Gastrocnemius medialis (tissue), 4 donors: ENCODE data around the gene CEND1. TPM values are rescaled to one million over a fixed set of nuclear protein-coding genes. Genes with fewer than 3 reads are reported as not detected.
A peak's percentile ranks its signal among the peaks of the same experiment; 100 is the strongest.

Experiments
- ATAC-seq, 2 donors: fragments of 150-250 bp; one replicate each; pipeline ENCODE4 v1.9.1; 2016
- DNase-seq, 2 donors: peaks; one replicate each; pipeline ENCODE4 v3.0.0-alpha.2; 2019
- H3K27ac ChIP-seq, 4 donors: fragments of 200-600 bp; sonication (generic); 1 replicate in 1 of 4; 2 replicates in 3 of 4; pipeline ENCODE4 v1.5.1; 2016 to 2018; ENCODE audit warnings: mild to moderate bottlenecking in 2 of 4, moderate library complexity in 1 of 4
- H3K27me3 ChIP-seq, 3 donors: fragments of 200-600 bp; sonication (generic) in 2 of 3; 1 replicate in 1 of 3; 2 replicates in 2 of 3; pipeline versions ENCODE4 v1.5.1 to v1.6.0; 2016 to 2019; ENCODE audit warnings: mild to moderate bottlenecking in 1 of 3, moderate library complexity in 1 of 3
- H3K36me3 ChIP-seq, 2 donors: fragments of 200-600 bp; sonication (generic) in 1 of 2; one replicate each; pipeline ENCODE4 v1.5.1; 2017 to 2018
- H3K4me1 ChIP-seq, 2 donors: fragments of 200-600 bp; sonication (generic) in 1 of 2; one replicate each; pipeline ENCODE4 v1.5.1; 2016 to 2017; ENCODE audit warnings: mild to moderate bottlenecking in 2 of 2
- H3K4me3 ChIP-seq, 4 donors: fragments of 200-600 bp; sonication (generic) in 3 of 4; 1 replicate in 1 of 4; 2 replicates in 3 of 4; pipeline ENCODE4 v1.5.1; 2016 to 2019; ENCODE audit warnings: mild to moderate bottlenecking in 2 of 4
- H3K9me3 ChIP-seq, 3 donors: fragments of 200-600 bp; sonication (generic) in 2 of 3; 1 replicate in 1 of 3; 2 replicates in 2 of 3; pipeline ENCODE4 v1.5.1; 2016 to 2019
- POLR2A ChIP-seq, 2 donors: fragments of 450-650 bp; IDR thresholded peaks; one replicate each; pipeline ENCODE4 v1.6.1; 2017; ENCODE audit warnings: antibody characterized with exemption in 2 of 2, mild to moderate bottlenecking in 2 of 2, moderate library complexity in 2 of 2
- in situ Hi-C, 4 donors: fragments of 200-750 bp; cut with MboI; loops; one replicate each; pipeline versions ENCODE4 v1.15.0 to v1.8.0; 2017; ENCODE audit warnings: low sequenced_read_pairs in 4 of 4
- intact Hi-C: fragments of 100-400 bp; cut with DNase I; formaldehyde crosslinking; loops from one replicate; pipeline ENCODE4 v1.15.1; 2023; ENCODE audit warnings: low total_unique reads
- total RNA-seq, 4 donors: library from RNA; depleted of rRNA; stranded (reverse); fragments of >200 nt; gene quantifications; one replicate each; pipeline versions ENCODE4 v1.1.0 to v1.2.3, GENCODE V29; 2016
- TF ChIP-seq, protein P1 (sequence below), 5 experiments: fragments of 450-650 bp in 3 of 5; fragments of 200-600 bp in 2 of 5; sonication (generic) in 2 of 5; IDR thresholded peaks in 4 of 5; conservative IDR thresholded peaks in 1 of 5; 1 replicate in 4 of 5; 2 replicates in 1 of 5; pipeline ENCODE4 v1.5.1; 2016 to 2019; ENCODE audit warnings: antibody characterized with exemption in 5 of 5, mild to moderate bottlenecking in 3 of 5, moderate library complexity in 3 of 5

Gene CEND1
- total RNA-seq, 4 donors from 2014 or later = 0.20 TPM; not detected in 3

DNA sequence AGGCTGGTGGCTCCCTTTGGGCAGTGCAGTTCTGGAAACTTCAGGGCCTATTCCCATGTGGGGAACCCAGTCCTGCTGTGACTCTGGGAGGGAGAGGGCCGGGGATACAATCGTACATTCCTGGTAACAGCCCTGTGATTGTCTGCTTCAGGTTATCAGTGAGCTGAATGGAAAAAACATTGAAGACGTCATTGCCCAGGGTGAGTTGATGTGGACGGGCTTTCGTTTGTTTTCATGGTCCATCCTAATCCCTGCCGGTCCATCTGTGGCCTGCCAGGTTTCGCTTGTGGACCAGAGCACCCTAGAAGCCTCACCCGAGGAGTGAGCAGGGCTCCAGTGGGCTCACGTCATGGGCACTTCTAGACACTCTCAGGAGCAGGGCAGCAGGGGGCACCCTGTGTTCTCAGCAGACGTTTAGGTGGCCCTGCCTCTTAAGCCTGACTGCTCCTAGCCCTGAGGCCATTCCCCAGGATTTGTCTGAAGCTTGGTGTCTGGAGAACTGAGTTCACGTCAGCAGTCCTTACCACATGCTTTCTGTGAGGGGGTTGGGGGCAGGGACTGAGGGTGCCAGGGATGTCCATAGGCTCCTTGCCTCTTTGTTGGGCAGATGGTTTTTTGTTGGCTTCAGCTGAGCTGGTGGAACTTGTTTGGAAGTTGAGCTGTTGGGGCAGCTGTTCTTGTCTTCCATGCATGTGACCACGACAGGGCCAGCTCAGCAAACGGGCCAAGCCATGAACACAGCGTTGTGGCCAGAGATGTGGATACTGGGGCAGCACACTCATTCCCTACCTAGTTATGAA lies 21.8 kb upstream of the CEND1 start:
- ATAC-seq (peak; percentile 13 to 24), DNase-seq (peak; percentile 66 to 82)
- no peaks in the 10 kb centered on the region for H3K9me3 ChIP-seq
- peak in 1 of 2 donors; percentile 25 for TF ChIP-seq POLR2A (IDR thresholded peaks at IDR 0.05)
- TF ChIP-seq, protein P1, sequence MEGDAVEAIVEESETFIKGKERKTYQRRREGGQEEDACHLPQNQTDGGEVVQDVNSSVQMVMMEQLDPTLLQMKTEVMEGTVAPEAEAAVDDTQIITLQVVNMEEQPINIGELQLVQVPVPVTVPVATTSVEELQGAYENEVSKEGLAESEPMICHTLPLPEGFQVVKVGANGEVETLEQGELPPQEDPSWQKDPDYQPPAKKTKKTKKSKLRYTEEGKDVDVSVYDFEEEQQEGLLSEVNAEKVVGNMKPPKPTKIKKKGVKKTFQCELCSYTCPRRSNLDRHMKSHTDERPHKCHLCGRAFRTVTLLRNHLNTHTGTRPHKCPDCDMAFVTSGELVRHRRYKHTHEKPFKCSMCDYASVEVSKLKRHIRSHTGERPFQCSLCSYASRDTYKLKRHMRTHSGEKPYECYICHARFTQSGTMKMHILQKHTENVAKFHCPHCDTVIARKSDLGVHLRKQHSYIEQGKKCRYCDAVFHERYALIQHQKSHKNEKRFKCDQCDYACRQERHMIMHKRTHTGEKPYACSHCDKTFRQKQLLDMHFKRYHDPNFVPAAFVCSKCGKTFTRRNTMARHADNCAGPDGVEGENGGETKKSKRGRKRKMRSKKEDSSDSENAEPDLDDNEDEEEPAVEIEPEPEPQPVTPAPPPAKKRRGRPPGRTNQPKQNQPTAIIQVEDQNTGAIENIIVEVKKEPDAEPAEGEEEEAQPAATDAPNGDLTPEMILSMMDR (IDR thresholded peaks at IDR 0.05 in 4 of 5, conservative IDR thresholded peaks at IDR 0.05 in 1 of 5) = no peak
- H3K4me3 ChIP-seq = peak overlapping the region; percentile 66 to 97 (median 78)
- intact Hi-C loops = no loop called here
- in situ Hi-C loops = no loop called here
- peak overlapping the region; percentile 97 to 100 (median 100) for H3K27ac ChIP-seq
- peaks cover 32 to 33% of the 10 kb centered on the region in 2 donors for H3K4me1 ChIP-seq
- no peaks in the 10 kb centered on the region for H3K27me3 ChIP-seq
- H3K36me3 ChIP-seq = peaks cover 0 to 38% of the 10 kb centered on the region in 2 donors

DNA sequence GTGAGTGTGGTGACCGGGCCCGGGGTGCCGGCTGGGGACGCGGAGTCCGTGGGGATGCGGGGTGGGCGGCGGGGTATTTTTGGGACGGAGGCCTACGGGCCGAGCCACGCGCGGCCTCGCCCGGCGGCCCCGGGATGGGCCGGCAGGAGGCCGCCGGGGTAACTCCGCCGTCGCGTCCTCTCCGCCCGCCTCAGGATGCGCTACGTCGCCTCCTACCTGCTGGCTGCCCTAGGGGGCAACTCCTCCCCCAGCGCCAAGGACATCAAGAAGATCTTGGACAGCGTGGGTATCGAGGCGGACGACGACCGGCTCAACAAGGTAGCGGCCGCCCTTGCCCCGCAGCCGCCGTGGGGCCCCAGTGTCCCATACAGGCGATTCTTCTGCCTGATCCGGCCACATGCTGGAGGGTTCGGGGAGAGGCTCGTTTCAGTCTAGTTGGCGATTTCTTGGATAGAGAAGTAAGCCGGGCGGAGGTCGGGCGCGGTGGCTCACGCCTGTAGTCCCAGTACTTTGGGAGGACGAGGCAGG lies 20.2 kb upstream of the CEND1 start:
- Histone ChIP-seq H3K27ac (peak overlapping the region; percentile 97 to 100 (median 100)), H3K4me1 (peaks cover 35 to 37% of the 10 kb centered on the region in 2 donors), H3K9me3 (no peaks in the 10 kb centered on the region), H3K27me3 (no peaks in the 10 kb centered on the region), H3K4me3 (peak overlapping the region; percentile 66 to 97 (median 78)), H3K36me3 (peaks cover 0 to 34% of the 10 kb centered on the region in 2 donors)
- ATAC-seq (peak; percentile 1), DNase-seq (no peak)
- in situ Hi-C loops (no loop called here), intact Hi-C loops (no loop called here)
- TF ChIP-seq POLR2A (IDR thresholded peaks at IDR 0.05) = peak in 1 of 2 donors; percentile 6
- TF ChIP-seq, protein P1 (IDR thresholded peaks at IDR 0.05 in 4 of 5, conservative IDR thresholded peaks at IDR 0.05 in 1 of 5) = no peak

DNA sequence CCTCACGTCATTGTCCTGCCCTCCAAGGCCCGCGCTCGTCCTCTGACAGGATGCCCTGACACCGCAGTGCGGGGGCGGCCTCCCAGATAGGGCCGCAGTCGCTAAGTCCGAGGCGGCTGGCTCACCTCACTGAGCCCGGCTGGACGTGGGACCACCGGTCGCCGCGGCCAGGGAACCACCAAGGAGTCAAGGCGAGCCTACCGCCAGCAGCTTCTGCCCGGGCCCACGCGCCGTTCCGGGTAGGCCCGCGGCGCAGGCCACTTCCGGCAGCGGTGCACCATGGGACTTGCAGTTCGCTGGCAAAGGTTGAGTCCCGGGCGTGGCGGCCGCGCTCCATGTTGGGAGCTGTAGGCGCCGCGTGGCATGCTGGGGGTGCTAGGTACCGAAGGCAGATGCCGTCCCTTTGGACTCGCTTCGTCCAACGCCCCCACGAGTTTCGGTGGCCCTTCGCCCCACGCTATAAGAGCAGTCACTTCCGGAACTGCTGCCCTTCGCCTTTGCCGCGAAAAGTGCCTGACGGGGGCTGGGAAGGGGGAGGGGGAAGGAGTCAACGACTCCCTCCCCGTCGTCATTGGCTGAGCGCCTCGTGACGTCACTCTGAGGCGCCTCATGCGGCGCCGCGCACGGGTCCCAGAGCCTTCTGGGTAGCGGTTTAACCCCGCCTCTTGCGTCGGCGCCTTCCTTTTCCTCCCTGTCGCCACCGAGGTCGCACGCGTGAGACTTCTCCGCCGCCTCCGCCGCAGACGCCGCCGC lies 19.6 kb upstream of the CEND1 start, which contains the start of gene RPLP2:
Gene RPLP2, plus strand, starts transcription at position 681 of the 753 bp plus-strand sequence. CDS start 268 bp downstream, outside the sequence.
- DNase-seq (peak; percentile 97 to 98), ATAC-seq (peak; percentile 83 to 85)
- TF ChIP-seq, protein P1 (IDR thresholded peaks at IDR 0.05 in 4 of 5, conservative IDR thresholded peaks at IDR 0.05 in 1 of 5) = peak in 1 of 5 experiments; percentile 10
- peak; percentile 90 to 95 for TF ChIP-seq POLR2A (IDR thresholded peaks at IDR 0.05)
- Histone ChIP-seq H3K4me1 (peaks cover 38 to 41% of the 10 kb centered on the region in 2 donors), H3K4me3 (peak within 1 kb of the TSS; percentile 66 to 97 (median 78)), H3K27ac (peak within 1 kb of the TSS; percentile 97 to 100 (median 100)), H3K27me3 (no peaks in the 10 kb centered on the region), H3K9me3 (no peaks in the 10 kb centered on the region), H3K36me3 (peaks cover 0 to 27% of the 10 kb centered on the region in 2 donors)
- in situ Hi-C loops (no loop called here), intact Hi-C loops (loop anchor here (1.0 to 5.0 kb wide), 2 partner anchors 10 to 242 kb away; no protein-coding TSS in a partner anchor)

DNA sequence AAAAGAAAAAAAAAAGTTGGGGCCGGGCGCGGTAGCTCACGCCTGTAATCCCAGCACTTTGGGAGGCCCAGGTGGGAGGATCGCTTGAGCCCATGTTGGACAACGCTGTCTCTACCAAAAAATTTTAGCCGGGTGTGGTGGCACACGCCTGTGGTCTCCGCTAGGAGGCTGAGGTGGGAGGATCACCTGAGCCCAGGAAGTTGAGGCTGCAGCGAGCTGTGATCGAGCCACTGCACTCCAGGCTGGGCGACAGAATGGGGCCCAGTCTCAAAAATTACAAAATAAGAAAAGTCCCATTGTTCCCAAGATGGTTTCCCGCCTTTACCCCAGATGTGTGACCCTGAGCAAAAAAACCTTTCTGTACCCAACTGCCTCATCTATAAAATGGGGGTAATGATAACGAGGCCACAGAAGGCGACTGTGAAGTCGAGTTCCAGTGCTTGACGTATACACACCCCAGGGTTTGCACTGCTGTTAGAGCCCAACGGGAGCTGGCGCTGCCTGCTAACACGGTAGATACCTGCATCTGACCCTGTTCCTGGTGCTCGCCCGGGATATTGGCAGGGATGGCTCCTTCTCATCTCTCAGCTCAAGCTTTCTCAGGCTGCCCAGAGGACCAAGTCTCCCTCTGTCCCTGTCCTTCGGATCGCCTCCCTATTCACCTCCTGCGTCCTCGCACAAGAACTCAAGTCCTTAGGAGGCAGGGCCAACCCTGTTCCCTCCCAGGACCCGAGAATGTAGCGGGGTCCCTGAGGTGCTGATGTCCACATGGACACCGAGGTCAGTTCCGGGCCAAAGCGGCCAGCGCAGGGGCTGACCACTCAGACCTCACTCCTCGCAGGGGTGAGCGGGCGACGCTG lies 18.8 kb upstream of the CEND1 start:
- H3K4me1 ChIP-seq = peaks cover 46 to 49% of the 10 kb centered on the region in 2 donors

More for the DNA sequence above, 18.8 kb upstream of the CEND1 start:
- H3K27ac ChIP-seq = peak overlapping the region; percentile 97 to 100 (median 100)
- intact Hi-C loops (loop anchor here (1.0 to 5.0 kb wide), 2 partner anchors 11 to 241 kb away; no protein-coding TSS in a partner anchor), in situ Hi-C loops (no loop called here)
- DNase-seq (peak; percentile 83 to 86), ATAC-seq (peak in 1 of 2 donors; percentile 71)
- no peaks in the 10 kb centered on the region for H3K27me3 ChIP-seq
- peaks cover 0 to 25% of the 10 kb centered on the region in 2 donors for H3K36me3 ChIP-seq
- H3K9me3 ChIP-seq = no peaks in the 10 kb centered on the region
- peak overlapping the region; percentile 66 to 97 (median 78) for H3K4me3 ChIP-seq
- TF ChIP-seq POLR2A (IDR thresholded peaks at IDR 0.05) = no peak
- TF ChIP-seq, protein P1 (IDR thresholded peaks at IDR 0.05 in 4 of 5, conservative IDR thresholded peaks at IDR 0.05 in 1 of 5) = no peak
